ENCODE measurements around the gene KLHL12.
A peak's percentile ranks its signal among the peaks of the same experiment; 100 is the strongest.

KLHL12 gene

DNA sequence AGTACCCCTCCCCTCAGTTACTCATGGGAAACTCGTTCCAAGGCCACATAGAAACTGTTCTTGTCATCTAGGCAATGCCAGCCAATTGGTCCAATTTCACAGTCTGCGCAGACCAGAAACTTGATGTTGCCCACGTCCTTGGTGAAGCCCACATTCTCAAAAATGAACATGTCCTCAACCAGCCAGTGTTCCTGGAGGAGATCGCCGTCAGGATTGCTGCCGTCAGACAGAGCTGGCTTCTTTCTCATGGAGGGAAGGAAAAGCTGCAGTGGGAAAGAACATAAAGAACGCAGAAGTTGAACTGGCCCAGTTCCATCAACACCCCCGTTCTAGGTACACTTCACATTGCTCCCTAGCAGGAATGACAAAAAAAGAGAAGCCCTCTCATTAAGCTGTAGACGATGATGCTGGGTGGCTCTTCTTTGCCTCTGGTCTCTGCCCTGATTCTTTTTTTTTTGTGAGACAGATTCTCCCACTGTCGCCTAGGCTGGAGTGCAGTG lies 46.0 kb downstream of the KLHL12 start:
- no peak for DNase-seq (ENCODE audit: low read depth)

DNA sequence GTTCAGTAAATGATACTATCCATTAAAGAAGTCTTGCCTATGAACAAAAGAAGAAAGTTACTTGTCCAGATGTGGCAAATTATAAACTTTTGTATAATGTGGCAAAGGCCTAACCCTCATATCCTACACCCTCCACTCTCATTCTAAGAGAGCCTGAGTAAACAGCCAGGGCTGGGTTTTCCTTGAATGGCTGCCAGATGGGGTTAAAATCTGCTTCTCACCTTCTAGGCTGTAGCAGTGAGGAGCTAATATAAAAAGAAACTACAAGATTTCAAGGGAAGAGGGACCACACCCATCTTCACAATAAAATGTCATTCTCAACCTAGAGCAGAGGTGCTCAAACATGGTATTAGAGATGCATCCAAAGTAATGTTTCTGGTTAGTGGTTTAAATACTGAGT lies 47.0 kb downstream of the KLHL12 start:
- no peak for DNase-seq (ENCODE audit: low read depth)

DNA sequence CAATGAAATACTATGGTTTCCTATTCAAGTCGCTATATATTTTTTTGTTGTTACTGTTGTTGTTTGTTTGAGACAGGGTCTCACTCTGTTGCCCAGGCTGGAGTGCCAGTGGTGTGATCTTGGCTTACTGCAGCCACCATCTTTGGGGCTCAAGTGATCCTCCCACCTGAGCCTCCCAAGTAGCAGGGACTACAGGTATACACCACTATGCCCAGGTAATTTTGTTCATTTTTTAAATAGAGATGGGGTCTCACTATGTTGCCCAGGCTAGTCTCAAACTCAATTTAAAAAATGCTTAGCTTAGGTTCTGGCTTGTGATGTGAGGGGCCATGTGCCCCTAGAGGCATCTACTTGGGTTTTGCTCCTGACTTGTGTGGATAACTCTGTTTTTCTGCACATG lies 47.9 kb downstream of the KLHL12 start:
- DNase-seq (ENCODE audit: low read depth): no peak

DNA sequence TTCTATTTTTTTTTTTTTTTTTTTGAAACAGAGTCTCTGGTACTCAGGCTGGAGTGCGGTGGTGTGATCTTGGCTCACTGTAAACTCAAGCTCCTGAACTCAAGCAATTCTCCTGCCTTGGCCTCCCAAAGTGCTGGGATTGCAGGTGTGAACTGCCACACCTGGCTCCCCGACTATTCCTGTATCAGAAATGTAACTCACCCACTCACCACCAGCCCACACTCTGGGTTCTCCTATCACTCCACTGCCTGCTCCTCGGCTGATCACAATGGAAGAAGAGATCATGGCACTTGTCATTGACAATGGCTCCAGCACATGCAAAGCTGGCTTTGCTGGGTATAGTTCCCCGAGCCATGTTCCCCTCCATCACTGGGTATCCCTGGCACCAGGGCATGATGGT lies 54.0 kb downstream of the KLHL12 start:
- DNase-seq (ENCODE audit: low read depth): no peak

DNA sequence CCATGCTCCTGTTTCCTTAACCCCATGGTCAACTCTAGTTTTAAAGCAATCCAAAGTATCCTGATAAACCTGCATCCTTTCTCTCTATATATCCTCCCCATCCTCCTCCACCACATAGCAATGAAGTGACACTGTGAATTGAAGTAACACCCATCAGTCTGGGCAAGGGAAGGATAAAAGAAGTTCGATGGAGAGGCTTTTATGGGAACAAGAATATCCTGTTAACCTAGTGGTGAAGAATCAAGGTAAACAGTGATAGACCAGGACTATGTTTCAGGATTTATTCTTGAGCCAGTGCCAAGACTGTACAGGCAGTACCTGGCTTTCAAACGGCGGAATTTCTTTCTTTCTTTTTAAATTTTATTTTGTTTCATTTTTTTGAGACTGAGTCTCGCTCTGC lies 55.7 kb downstream of the KLHL12 start:
- DNase-seq (ENCODE audit: low read depth): no peak

DNA sequence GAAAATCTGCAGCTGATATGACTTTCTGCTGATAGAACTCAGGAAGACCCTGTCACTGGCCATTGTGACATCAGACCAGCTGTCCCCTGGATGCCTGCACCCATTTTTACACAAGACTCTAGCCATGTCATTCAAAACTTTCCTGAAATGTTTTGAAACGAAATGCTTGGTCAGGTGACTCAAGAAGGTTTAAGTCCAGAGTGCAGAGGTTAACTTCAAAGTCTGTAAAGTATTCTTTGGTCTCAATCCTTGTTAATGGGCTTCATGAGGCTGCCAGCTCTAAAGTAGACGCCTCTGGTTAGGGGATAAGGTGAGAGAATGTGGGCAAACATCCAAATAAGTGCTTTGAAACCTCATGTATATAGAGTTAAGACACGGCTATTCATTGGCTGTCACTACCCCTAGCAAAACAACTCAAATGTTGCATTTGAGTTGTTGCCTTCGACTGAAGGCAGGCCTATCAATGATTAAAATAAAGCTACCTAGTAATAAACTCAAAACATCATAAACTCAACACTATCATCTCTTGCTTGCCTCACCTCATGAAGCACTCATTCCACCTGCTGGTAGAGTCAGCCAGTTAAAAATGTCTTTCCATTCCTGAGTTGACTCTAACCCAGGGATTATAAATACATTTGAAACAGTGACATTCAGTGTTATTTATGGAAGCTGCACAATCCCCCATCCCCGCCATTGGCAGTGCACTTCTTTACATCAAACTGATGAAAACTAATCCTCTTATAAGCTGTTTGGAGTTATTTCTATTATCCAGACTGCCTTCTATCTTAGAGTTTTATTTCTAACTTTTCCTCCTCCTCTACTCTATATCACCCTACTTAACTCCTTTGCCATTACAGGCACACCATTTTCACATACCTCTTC lies 64.1 kb downstream of the KLHL12 start:
- no peak for DNase-seq (ENCODE audit: low read depth)

DNA sequence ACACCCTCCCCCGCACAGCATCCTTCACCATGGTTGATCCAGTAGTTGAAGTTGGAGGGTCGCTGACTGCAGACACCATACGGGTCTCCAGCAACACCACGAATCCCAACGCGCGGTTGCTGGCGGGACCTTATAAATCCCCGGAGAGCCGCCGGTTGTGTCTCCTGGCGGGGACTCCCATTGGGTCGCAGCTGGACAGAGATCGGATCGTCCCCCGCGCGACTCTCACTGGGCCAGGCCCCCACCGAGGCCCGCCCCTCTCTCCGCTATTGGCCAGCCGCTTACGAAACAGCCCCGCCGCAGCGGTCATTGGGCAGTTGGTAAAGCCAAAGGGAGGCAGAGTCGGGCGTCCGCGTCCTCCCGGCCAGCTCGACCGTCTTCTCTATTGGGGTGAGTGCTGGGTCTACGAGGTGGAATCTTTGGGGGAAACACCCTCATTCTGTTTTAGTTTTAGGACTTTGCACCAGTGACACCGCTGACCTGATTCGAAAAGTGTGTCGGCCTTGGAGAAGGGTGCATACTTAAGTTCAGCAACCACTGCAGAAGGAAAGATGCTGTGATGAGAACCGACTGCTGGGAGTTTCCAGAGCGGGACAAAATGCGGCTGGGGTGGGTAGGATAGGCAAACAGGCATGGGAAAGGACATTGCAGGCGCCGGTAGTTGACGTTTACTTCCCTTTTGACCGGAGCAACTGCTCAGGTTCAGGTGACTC lies 65.5 kb downstream of the KLHL12 start:
- DNase-seq (ENCODE audit: low read depth): peak; percentile 53

DNA sequence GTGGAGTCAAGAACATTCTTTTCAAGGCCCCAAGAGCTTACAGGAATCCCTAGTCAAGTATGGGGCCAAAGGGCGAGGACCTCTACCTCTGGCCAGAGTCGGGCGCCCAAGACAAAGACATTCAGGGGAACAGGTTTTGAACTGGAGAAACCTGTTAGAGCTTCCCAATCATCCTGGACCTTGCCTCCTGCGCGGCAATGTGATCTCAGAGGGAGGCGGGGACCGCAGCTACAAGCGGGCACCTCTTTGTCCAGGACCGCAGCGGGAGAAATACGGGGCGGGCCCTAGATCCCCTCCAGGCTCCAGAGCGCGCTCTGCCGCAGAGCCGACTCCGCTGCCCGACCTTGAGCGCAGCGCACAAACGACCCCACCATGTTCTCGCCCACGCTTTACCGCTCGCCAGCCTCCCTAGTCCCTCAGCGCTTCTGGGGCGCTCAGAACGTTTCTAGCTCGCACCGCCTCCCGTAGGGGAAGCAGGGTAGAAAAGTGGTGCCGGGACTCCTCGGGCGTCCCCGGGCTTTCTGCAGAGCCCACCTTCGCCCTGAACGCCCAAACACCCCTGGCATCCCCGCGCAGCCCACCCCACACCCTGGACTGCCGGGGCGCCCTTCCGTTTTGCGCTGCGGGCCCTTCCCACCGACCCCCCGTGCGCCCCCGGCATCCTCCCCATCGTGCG lies 66.2 kb downstream of the KLHL12 start:
- peak; percentile 25 for DNase-seq (ENCODE audit: low read depth)

DNA sequence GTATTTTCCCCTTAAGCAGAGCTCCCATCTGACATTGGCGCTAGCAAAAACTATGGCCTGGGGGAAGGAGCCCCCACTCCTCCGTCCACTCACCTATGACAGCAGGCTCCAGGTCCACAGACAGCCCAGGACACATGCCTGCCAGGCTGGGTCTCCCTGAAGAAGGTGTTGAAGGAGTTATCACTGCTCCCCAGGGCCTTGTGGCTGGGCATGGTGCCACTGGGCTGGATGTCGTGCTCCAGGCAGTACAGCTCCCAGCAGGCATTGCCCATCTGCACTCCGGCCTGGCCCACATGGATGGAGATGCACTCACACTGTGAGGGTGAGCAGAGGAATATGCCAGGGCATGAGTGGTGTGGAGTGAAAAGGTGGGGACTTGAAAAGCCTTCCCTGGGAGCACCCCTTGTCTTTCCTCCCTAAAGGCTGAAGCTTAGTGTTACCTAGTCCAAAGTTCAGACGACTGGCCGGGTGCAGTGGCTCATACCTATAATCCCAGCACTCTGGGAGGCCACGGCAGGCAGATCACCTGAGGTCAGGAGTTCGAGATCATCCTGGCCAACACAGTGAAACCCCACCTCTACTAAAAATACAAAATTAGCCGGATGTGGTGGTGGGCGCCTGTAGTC lies 68.1 kb downstream of the KLHL12 start:
- no peak for DNase-seq (ENCODE audit: low read depth)

DNA sequence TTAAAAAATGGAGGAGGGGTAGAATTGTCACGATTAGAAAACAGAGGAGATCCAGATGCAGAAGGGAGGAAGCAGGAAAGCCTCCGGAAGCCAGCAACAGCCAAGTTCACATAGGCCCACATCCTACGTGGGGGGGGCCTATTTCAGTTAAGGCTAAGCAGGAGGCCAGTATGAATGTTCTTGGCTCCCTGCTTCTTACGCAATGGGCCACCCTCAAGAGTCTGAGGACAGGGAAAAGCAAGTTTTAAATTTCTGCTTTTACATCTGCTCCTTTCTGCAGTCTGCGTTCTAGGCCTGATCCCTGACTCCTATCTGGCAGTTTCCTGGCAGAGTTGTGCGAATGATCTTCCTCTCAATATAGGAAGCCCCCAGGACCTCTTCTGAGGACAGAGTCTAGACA lies 68.7 kb downstream of the KLHL12 start:
- no peak for DNase-seq (ENCODE audit: low read depth)

DNA sequence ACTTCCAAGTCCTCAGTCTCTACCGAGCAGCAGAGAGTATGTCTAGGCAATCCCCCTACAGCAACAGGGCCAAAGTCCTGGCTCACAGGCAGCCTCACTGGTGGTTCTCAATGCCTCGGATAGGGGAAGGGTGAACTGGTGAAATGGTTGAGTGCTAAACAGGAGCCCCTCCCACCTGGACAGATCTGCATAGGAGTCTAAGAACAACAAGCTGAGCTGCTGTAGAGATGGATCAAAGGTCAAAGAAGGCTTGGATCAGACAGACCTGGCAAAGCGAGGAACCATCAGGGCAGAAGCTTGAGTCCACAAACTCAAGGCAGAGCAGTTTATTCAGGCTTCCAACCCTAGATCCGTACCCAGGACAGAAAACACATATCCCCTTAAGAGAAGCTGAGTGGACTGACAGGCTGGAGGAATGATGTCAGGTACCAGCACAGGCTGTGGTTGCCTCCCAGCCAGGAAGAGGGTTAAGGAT lies 69.9 kb downstream of the KLHL12 start:
- DNase-seq (ENCODE audit: low read depth): no peak

DNA sequence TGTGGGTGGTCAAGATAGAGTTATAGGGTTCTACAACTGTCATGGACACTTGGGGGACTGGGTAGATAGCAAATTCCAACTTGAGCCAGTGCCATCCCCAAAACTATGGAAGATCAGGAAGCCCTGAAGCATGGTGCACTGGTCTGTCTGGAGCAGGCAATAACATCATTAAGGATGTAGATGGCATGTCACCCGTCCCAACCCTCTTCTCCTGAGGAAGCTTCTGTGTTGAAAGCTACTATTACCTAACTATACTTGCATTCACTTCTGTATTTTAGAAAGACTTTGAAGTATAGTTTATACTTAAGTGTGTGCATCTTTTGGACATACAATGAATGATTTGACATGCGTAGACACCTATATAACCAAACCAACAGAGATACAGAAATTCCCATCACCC lies 71.0 kb downstream of the KLHL12 start:
- no peak for DNase-seq (ENCODE audit: low read depth)

DNA sequence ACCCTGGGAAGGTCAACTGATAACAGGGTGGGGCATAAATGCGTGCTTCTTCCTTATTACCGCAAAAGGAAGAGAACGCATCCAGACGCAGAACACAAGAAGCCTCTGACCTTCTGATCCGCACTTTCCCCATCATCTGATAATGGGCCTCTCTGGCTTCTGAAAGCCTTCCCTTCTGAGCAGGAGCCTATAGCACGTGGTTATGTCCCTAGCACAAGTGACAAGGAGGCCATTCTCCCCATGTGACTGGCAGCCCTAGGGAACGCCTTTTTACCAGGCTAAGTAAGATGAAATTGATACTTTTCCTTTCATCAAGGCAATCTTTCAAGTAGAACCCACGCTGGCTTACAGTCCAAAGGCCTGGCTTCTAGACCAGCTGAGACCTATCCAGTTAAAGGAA lies 72.2 kb downstream of the KLHL12 start:
- DNase-seq (ENCODE audit: low read depth): no peak

DNA sequence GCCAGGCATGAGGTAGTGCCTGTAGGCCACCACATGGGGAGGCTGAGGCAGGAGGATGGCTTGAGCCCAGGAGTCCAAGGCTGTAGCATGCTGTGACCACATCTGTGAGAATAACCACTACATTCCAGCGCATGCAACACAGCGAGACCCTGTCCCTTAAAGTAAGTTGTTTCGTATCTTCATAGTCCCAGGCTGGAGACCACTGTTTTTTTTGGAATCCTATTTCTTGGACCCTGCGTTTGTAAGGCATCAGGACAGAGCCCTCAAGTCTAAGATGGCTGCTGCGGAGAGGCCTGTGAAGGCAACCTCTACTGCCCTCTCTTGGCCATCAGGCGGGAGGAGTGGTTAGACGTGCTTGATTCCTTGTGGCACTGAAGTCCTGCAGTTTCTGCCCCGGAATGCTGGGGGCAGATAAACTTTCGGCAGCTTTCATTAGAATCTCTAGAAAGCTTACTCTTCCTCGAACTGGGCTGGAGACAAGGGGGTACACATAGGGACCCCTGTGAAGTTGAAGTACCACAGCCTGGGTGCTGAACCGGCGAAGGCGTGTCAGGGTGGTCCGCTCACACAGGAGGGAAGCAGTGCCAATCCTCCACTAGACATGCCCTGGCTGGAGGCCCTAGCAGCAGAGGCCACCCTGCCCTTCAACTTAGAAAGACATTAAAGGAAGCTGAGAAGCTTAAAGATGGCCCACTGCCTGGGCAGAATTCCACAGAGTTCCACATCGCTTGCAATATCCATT lies 74.7 kb downstream of the KLHL12 start:
- DNase-seq (ENCODE audit: low read depth): peak; percentile 29

DNA sequence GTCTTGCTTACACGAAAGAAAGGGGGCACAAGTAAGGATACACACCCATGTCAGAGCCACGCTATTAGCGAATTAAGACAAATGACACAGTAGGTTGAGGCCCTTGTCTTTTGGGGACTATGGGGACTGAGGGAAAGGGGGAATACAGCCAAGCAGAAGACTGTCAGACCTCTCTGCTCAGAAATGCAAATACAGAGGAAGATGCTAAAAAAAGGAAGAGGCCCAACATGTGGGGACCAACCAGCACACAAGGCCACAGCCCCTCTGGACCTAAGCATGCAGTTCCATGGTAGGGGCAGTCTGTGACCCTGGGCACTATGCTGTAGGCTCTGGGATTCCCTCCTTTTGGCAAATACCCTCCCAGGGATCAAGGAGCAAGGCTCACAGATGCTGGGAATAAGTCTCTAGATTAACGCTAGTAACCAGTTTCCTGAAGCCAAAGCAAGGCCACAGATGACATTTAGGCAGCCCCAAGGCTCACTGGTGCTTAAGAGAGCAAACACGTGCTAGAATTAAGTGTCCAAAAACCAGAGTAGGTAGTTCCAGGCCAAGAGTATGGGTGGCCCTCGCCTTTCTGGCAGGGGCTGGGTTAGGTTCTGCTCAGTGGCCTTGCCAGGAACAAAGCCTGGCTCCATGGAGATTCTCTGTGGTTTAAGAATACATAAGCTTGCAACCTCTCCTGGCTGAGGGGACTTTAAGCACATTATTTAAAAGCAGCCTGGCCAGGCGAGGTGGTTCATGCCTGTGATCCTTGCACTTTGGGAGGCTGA lies 76.3 kb downstream of the KLHL12 start:
- DNase-seq (ENCODE audit: low read depth): no peak

DNA sequence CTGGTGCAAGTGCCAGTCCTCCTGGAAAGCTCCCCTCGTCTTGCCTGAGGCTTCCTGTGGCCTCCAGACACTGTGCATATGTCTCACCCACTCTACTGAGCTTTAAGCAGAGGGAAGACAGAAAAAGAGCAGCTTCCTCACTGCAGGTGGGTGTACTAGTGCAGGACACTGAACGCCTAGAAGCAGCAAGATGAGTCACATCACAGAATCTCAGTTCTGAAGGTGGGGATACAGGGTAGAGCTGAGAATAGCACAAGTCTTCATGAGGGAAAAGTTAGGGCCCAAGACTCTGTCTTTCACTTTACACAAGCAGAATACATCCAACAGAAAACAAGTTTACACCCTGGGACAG lies 78.9 kb downstream of the KLHL12 start:
- no peak for DNase-seq (ENCODE audit: low read depth)

DNA sequence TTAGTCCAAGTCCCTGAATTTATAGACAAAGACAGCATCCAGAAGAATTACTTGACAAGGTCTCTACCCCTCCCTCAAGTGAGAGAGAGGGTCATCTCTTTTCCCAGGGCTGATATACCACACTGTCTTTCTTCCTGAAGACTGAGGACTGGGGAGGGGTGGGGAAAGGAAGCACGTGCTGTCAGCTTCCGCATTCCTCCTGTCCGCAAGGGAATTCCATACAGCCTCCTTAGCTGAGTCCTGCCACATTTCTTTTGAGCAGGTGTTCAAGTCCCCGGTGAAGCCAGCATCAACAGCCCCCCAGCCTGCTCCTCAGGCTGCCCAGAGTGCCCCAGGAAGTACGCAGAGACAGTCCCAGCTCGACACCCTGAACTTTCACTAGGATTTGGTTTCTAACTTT lies 82.1 kb downstream of the KLHL12 start:
- DNase-seq (ENCODE audit: low read depth): no peak

DNA sequence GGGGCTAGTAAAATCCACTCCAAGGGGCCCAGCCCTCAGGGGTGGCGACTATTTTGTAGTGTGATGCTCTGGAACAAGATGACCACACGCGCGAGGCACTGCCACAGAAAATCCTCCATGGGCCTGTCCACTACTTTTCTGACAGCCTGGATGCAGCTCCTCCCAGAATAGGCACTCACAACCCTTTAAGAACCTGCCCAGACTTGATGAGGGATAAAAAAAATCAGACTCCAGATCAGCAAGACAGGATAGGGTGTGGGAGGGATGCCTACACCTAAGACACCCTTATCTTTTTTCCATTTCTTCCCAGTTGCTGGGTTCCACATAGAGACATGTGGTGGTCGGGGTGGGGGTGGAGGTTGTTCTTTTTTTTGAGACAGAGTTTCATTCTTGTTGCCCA lies 82.8 kb downstream of the KLHL12 start:
- no peak for DNase-seq (ENCODE audit: low read depth)

DNA sequence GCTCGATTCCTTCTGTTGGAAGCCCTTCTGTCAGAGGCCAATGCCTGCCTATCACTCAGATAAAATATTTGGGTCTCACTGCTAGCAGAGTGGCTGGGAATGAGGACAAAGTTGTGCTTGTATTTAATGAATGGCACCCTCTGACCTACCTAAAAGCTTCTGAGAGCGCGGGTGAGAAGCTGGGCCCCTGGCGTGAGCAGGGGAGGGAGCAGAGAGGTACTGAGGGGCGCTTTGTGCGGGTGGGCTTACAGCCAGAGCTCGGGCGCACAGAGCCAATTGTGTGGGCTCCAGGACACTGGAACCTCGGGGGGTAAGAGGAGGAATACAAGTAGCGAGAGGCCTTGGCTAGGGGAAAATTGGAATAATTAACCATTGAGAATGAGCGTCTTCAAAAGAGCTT lies 84.0 kb downstream of the KLHL12 start:
- no peak for DNase-seq (ENCODE audit: low read depth)
